Panc1 (cell line): Measurements from ENCODE around the gene SHC3. TPM values are rescaled to one million over a fixed set of nuclear protein-coding genes. Genes with fewer than 3 reads are reported as not detected.

Source experiments
- ATAC-seq: fragments of 200-7000 bp; cut with Tn5 transposase; 2 replicates; pipeline ENCODE4 v1.9.1; 2020; ENCODE audit warnings: mild to moderate bottlenecking, moderate library complexity
- BruUV-seq: library from RNA; stranded (reverse); fragments of 400-500 nt; replicated peaks from 2 replicates; lab custom pipeline; 2021; lab: Mats Ljungman, UMichigan
- CTCF ChIA-PET: fragments of 300-600 bp; sonication (Branson Sonifier 250); formaldehyde crosslinking; loops from one replicate; lab custom pipeline; 2022; ENCODE audit warnings: antibody characterized with exemption; lab: Charles Lee
- POLR2A ChIA-PET: fragments of 300-600 bp; sonication (Branson Sonifier 250); formaldehyde crosslinking; loops from one replicate; lab custom pipeline; 2022; ENCODE audit warnings: antibody characterized with exemption; lab: Charles Lee
- DNase-seq: peaks from one replicate; pipeline ENCODE4 v3.0.0-alpha.2; 2010; ENCODE audit warnings: low read depth, low spot score
- H3K27ac ChIP-seq: 2 replicates; pipeline ENCODE4 v1.5.1; 2011; ENCODE audit warnings: mild to moderate bottlenecking, low read length, inconsistent platforms
- H3K27me3 ChIP-seq: fragments of 200-500 bp; sonication (Bioruptor generic); 2 replicates; pipeline ENCODE4 v1.6.0; 2014; ENCODE audit warnings: low read length, inconsistent platforms; ENCODE audit not compliant: control insufficient read depth, insufficient read depth
- H3K36me3 ChIP-seq: fragments of 200-500 bp; sonication (Bioruptor generic); 2 replicates; pipeline ENCODE4 v1.5.1; 2014; ENCODE audit warnings: inconsistent platforms, mild to moderate bottlenecking, low read length, moderate library complexity; ENCODE audit not compliant: control insufficient read depth, insufficient read depth
- H3K4me1 ChIP-seq: 2 replicates; pipeline ENCODE4 v1.5.1; 2011; ENCODE audit warnings: inconsistent platforms, mild to moderate bottlenecking, low read length, moderate library complexity; ENCODE audit not compliant: control insufficient read depth, insufficient read depth
- H3K4me3 ChIP-seq, 2 experiments: 2 replicates each; pipeline ENCODE4 v1.5.1; 2011 to 2012; ENCODE audit warnings: low read depth in 2 of 2, low read length in 2 of 2, mild to moderate bottlenecking in 2 of 2, inconsistent platforms in 1 of 2, moderate library complexity in 1 of 2
- H3K9me3 ChIP-seq: fragments of 200-500 bp; sonication (Bioruptor generic); 2 replicates; pipeline ENCODE4 v1.5.1; 2014; ENCODE audit warnings: low read depth, mild to moderate bottlenecking, inconsistent platforms, low read length, moderate library complexity; ENCODE audit not compliant: control insufficient read depth, insufficient read depth
- CTCF ChIP-seq: fragments of 450-650 bp; IDR thresholded peaks from 2 replicates; pipeline ENCODE4 v1.5.1; 2017; ENCODE audit warnings: mild to moderate bottlenecking
- POLR2AphosphoS5 ChIP-seq: IDR thresholded peaks from 2 replicates; pipeline ENCODE4 v1.6.1; 2012; ENCODE audit warnings: mild to moderate bottlenecking, low read depth, low read length, moderate library complexity
- REST ChIP-seq, 2 experiments: IDR thresholded peaks; 2 replicates each; pipeline ENCODE4 v1.6.1; 2011 to 2012; ENCODE audit warnings: low read depth in 2 of 2, control low read depth in 1 of 2, low read length in 1 of 2, mild to moderate bottlenecking in 1 of 2, moderate library complexity in 1 of 2; ENCODE audit not compliant: insufficient read depth in 1 of 2
- SIN3A ChIP-seq: IDR thresholded peaks from 2 replicates; pipeline ENCODE4 v1.6.1; 2012; ENCODE audit warnings: low read depth, mild to moderate bottlenecking, low read length, moderate library complexity, borderline replicate concordance; ENCODE audit not compliant: insufficient read depth
- TCF7L2 ChIP-seq: IDR thresholded peaks from 2 replicates; pipeline ENCODE4 v1.6.1; 2011; ENCODE audit warnings: mild to moderate bottlenecking, low read depth, low read length, inconsistent platforms
- in situ Hi-C: cut with HindIII; loops from 2 replicates; pipeline ENCODE4 v1.10.0; 2016; ENCODE audit warnings: low sequenced_read_pairs, low pct_unique_long_range_greater_than_20kb
- intact Hi-C: fragments of 100-400 bp; cut with micrococcal nuclease; formaldehyde crosslinking; loops from one replicate; pipeline ENCODE4 v1.10.0; 2022; ENCODE audit not compliant: unreplicated experiment
- total RNA-seq: library from RNA; stranded (reverse); gene quantifications from one replicate; pipeline ENCODE4 v1.2.1, GENCODE V29; 2021; ENCODE audit not compliant: unreplicated experiment

SHC3 gene
- total RNA-seq, 1 experiment from 2014 or later = 1.7 TPM

DNA sequence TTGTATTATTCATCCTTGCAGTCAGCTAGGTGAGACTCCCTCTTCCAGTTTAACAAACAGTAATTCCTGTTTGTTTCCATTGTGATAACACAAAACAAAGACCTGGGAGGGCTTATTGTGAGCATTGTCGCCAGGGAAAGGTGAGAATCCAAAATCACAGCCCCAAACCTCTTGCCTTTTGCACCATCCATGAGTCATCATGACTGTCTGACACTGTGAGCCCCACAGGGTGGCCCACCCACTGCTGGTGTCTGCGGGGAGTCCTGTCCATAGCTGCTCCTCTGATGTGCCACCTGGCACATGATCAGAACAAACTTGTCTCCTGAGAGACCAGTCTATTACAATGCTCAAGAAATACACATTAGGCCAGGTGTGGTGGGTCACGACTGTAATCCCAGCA is 221.1 kb downstream of the SHC3 start:
- POLR2A ChIA-PET = no interaction called here
- no TSS peak for BruUV-seq

More for the DNA sequence above, 221.1 kb downstream of the SHC3 start:
- Histone ChIP-seq H3K9me3 (no peaks in the 10 kb centered on the region), H3K4me1 (no peaks in the 10 kb centered on the region; the same call in 1 of the 2 replicates), H3K27ac (no peak overlapping the region), H3K27me3 (no peaks in the 10 kb centered on the region), H3K36me3 (no peaks in the 10 kb centered on the region), H3K4me3 (no peak overlapping the region)
- intact Hi-C loops = no loop called here
- CTCF ChIA-PET = no interaction called here
- DNase-seq (no peak), ATAC-seq (no peak)
- TF ChIP-seq REST (IDR thresholded peaks at IDR 0.05; ENCODE audit: insufficient read depth in 1 of 2, low read depth in 2 of 2, low read length in 1 of 2) (no peak), TCF7L2 (no peak), SIN3A (no peak), CTCF (no peak), POLR2AphosphoS5 (no peak)
- in situ Hi-C loops = no loop called here

Other genes starting within 250 kb of the SHC3 start
- gene S1PR3, start 187.3 kb downstream of the SHC3 start, total RNA-seq = 8.1 TPM
- gene CKS2, start 132.4 kb upstream of the SHC3 start, total RNA-seq = 132 TPM
- gene SECISBP2, start 139.7 kb upstream of the SHC3 start, total RNA-seq = 17.7 TPM